Left lung (tissue), 10 donors: ENCODE data around the gene PORCN. TPM values are rescaled to one million over a fixed set of nuclear protein-coding genes. Genes with fewer than 3 reads are reported as not detected.

Source experiments
- ATAC-seq: fragments of 200-7000 bp; cut with Tn5 transposase; one replicate; pipeline ENCODE4 v1.9.1; 2020; ENCODE audit warnings: moderate library complexity
- DNase-seq, 4 donors: peaks; one replicate each; pipeline ENCODE4 v3.0.0-alpha.2; 2013 to 2020
- H3K27ac ChIP-seq, 2 donors: fragments of 200-600 bp; sonication (generic) in 1 of 2; one replicate each; pipeline versions ENCODE4 v1.5.0 to v1.8.0; 2020 to 2021
- H3K27me3 ChIP-seq, 2 donors: fragments of 200-600 bp; sonication (generic) in 1 of 2; one replicate each; pipeline versions ENCODE4 v1.5.0 to v1.8.0; 2020 to 2021
- H3K36me3 ChIP-seq, 2 donors: fragments of 200-600 bp; sonication (generic) in 1 of 2; one replicate each; pipeline versions ENCODE4 v1.5.0 to v1.8.0; 2020 to 2021
- H3K4me1 ChIP-seq, 2 donors: fragments of 200-600 bp; one replicate each; pipeline ENCODE4 v1.8.0; 2021
- H3K4me3 ChIP-seq, 2 donors: fragments of 200-600 bp; sonication (generic) in 1 of 2; one replicate each; pipeline versions ENCODE4 v1.5.0 to v1.8.0; 2020 to 2021; ENCODE audit warnings: mild to moderate bottlenecking in 1 of 2
- H3K9me3 ChIP-seq, 2 donors: fragments of 200-600 bp; sonication (generic) in 1 of 2; one replicate each; pipeline versions ENCODE4 v1.5.0 to v1.8.0; 2020 to 2021
- intact Hi-C, 2 donors: fragments of 100-400 bp; cut with DNase I; formaldehyde crosslinking; loops; one replicate each; pipeline versions ENCODE4 v1.11.2 to v1.14.2; 2022
- polyA plus RNA-seq, 6 donors: library from polyadenylated mRNA; unstranded; fragments of 120-200 nt; gene quantifications; one replicate each; pipeline ENCODE4 v1.2.1, GENCODE V29; 2013; ENCODE audit not compliant: insufficient read length in 6 of 6
- total RNA-seq, 2 donors: library from RNA; stranded (reverse); fragmentation: NEBNext Ultra II Directional; extraction: Animal tissue kit (Norgen Biotek cat#: 25700); gene quantifications; one replicate each; pipeline ENCODE4 v1.2.1, GENCODE V29; 2021
- TF ChIP-seq, protein P1 (sequence below), 2 donors: fragments of 200-600 bp; sonication (generic) in 1 of 2; IDR thresholded peaks; one replicate each; pipeline versions ENCODE4 v1.5.0 to v1.8.0; 2021; ENCODE audit warnings: antibody characterized with exemption in 2 of 2
- donor health status: DM: no; HTN: yes; CAD: no.
- donor health status: DM: no; HTN: no; CAD: no.

PORCN gene
- total and polyA plus RNA-seq, 8 donors, result 6.7 to 12.2 (median 8.7) TPM

DNA sequence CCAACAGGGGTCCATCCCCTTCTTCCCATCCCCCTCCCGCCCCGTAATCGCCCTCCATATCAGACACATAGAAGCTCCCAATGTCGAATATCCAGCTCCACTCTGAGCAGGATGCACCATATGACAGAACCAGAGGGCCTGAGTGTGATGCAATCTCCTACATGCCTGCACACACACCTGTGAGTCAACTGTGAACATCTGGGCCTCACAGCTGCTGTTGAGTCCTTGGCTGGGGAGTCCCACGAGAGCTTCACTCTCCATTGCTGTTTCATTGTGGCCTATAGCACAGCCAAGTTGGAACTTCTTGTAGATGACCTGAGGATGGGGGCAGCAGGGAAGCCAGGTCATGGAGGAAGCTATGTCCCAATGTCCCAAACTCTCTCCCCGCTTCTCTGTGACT, 47.0 kb upstream of the PORCN start:
- TF ChIP-seq, protein P1, sequence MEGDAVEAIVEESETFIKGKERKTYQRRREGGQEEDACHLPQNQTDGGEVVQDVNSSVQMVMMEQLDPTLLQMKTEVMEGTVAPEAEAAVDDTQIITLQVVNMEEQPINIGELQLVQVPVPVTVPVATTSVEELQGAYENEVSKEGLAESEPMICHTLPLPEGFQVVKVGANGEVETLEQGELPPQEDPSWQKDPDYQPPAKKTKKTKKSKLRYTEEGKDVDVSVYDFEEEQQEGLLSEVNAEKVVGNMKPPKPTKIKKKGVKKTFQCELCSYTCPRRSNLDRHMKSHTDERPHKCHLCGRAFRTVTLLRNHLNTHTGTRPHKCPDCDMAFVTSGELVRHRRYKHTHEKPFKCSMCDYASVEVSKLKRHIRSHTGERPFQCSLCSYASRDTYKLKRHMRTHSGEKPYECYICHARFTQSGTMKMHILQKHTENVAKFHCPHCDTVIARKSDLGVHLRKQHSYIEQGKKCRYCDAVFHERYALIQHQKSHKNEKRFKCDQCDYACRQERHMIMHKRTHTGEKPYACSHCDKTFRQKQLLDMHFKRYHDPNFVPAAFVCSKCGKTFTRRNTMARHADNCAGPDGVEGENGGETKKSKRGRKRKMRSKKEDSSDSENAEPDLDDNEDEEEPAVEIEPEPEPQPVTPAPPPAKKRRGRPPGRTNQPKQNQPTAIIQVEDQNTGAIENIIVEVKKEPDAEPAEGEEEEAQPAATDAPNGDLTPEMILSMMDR (IDR thresholded peaks at IDR 0.05), result no peak
- H3K4me3 ChIP-seq, result no peak overlapping the region
- no peaks in the 10 kb centered on the region for H3K9me3 ChIP-seq
- no peaks in the 10 kb centered on the region for H3K36me3 ChIP-seq
- H3K27ac ChIP-seq, result no peak overlapping the region
- ATAC-seq (no peak), DNase-seq (no peak)
- no peaks in the 10 kb centered on the region for H3K4me1 ChIP-seq
- no peaks in the 10 kb centered on the region for H3K27me3 ChIP-seq
- intact Hi-C loops, result no loop called here

DNA sequence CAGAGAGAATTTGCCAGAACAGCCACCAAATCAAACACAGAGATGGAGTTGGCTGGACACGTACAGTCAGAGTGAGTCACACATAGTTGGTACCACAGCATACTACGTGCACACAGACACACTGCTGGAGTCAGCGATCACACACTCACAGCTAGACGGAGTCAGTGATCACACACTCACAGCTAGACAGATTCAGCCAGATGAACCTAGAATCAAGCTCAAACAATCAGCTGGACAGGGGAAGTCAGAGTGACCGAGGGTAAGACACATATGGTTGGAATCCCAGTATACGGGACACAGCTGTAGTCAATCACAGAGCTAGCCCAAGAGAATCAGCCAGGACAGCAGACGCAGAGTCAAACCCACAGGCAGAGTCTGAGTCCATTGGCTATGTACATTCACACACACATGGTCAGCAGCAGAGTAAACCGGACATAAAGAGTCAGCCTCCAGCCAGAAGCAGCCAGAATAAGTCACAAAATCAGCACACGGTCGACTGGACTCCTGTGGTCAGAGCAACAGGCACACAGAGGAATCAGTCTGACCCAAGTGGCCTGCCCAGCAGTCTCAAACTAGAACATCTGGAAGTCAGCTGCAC, 43.4 kb upstream of the PORCN start:
- H3K27ac ChIP-seq, result no peak overlapping the region
- peak in 2 of 4 donors; percentile 73 to 81 for DNase-seq
- no peaks in the 10 kb centered on the region for H3K9me3 ChIP-seq
- H3K4me1 ChIP-seq, result no peaks in the 10 kb centered on the region
- TF ChIP-seq, protein P1 (IDR thresholded peaks at IDR 0.05), result no peak
- no peaks in the 10 kb centered on the region for H3K36me3 ChIP-seq
- intact Hi-C loops, result no loop called here
- peak; percentile 45 for ATAC-seq
- H3K27me3 ChIP-seq, result no peaks in the 10 kb centered on the region
- H3K4me3 ChIP-seq, result peak overlapping the region in 1 of 2 donors; percentile 14

DNA sequence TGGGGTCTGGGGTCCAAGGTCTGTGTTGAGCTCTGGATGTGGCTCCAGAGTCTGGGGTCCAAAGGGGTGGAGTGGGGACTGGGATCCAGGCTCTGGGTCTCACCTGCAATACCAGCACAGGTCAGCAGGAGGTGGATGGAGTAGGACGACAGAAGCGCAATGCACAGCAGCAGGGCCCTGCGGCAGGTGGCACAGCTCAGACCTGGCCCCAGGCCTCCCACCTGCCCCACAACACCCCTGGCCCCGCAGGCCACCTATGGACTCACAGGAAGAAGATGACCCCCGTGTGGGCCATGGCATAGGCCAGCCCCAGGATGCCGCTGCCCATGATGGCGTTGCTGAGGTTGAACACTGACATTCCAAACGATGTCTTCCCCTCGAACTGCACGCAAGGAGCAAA, 42.1 kb upstream of the PORCN start:
- Histone ChIP-seq H3K36me3 (no peaks in the 10 kb centered on the region), H3K27me3 (no peaks in the 10 kb centered on the region), H3K9me3 (no peaks in the 10 kb centered on the region), H3K27ac (no peak overlapping the region), H3K4me3 (peak overlapping the region in 1 of 2 donors; percentile 35), H3K4me1 (no peaks in the 10 kb centered on the region)
- DNase-seq, result no peak
- intact Hi-C loops, result no loop called here
- TF ChIP-seq, protein P1 (IDR thresholded peaks at IDR 0.05), result no peak
- ATAC-seq, result no peak

DNA sequence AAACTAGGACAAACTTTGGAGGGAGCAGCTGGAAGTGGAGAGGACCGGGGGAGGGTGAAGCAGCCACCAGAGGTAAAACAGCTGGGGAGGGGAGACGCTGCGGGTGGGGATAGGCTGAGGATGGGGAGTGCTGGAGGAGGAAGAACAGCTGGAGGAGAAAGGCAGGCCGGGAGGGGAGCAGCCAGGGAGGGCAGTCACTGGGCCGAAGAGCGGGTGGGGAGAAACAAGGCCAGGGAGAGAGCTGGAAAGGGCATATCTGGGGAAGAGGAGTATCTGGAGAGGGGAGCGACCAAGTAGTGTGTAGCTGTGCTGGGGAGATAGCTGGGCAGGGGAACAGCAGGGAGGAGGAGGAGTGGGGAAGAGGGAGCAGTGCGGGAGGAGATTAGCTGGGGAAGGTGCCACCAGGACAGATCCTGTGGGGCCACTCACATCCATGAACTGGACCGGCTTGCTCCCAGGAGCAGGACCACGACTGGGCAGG, 41.5 kb upstream of the PORCN start:
- Histone ChIP-seq H3K4me3 (peak overlapping the region in 1 of 2 donors; percentile 35), H3K27me3 (no peaks in the 10 kb centered on the region), H3K4me1 (no peaks in the 10 kb centered on the region), H3K9me3 (no peaks in the 10 kb centered on the region), H3K27ac (no peak overlapping the region), H3K36me3 (no peaks in the 10 kb centered on the region)
- TF ChIP-seq, protein P1 (IDR thresholded peaks at IDR 0.05), result no peak
- ATAC-seq (peak; percentile 32), DNase-seq (peak in 2 of 4 donors; percentile 79 to 91)
- intact Hi-C loops, result no loop called here

DNA sequence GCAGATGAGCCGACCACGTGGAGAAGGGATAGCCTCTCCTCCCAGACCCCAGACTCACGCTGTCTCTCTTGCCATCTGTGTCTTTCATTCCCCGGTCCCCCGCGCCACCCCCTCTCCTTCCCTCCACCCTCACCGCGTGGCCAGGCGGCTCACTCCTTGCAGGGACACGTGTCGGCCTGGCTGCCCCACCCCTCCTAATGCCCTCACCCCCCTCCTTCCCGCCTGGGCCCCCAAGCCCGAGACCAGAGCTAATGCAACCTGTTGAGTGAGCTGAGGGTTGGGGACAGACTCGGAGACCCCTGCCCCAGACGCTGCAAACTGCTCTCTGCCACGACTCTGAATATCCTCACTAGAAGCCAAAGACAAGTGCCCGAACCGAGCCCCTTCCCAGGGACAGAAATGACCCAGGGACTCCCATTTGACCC, 40.5 kb upstream of the PORCN start:
- ATAC-seq (peak; percentile 42), DNase-seq (peak in 1 of 4 donors; percentile 79)
- intact Hi-C loops, result no loop called here
- Histone ChIP-seq H3K4me3 (peak overlapping the region; percentile 9 to 35), H3K9me3 (no peaks in the 10 kb centered on the region), H3K4me1 (no peaks in the 10 kb centered on the region), H3K27me3 (no peaks in the 10 kb centered on the region), H3K27ac (no peak overlapping the region), H3K36me3 (no peaks in the 10 kb centered on the region)
- TF ChIP-seq, protein P1 (IDR thresholded peaks at IDR 0.05), result no peak
